ENCODE results near the gene MAN1A1.
"Not testable (repeated sequence)": the region's sequence is repeated elsewhere in the genome, so short reads cannot be mapped to it uniquely, and the experiment has no call there.

The MAN1A1 gene

DNA sequence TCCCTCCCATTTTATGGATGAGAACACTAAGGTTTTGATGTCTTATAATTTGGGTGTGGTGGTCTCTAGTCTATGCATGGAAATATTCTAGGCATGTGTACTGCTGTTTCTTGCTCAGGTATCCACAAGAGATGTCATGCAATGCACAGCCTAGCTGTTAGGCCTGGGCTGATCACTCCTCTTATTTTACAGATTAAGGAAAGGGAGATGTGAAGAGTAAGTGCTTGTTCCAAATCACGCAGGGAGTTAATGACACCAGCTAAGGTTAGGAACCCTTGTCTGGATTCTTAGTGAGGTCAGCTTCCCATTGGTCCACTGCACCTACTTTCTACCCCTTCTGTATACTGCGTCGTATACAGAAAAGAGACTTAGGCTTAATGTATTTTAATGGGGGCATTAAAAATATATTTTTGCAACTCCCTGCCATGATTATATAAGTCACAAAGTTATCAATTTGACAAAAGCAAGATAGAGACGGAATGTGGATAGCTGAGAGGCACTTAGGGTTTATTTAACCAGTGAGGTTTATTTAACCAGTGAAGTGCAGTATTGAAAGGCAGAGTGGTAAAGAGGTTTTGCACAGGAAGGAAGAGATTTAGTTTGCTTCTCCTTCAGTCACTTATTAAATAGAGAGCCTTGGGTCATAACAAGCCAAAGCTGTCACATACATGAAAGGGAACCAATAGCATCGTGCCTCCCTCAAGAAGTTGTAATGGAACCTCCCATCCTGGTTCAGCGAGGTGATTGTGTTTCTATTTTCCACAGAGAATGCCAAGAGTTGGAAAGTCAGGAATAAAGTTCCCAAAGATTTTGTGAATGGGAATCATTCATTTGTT is 176.1 kb downstream of the MAN1A1 start:
- Histone ChIP-seq H3K27ac (ENCODE audit: low read length) (no peak overlapping the region), H3K36me3 (ENCODE audit: control insufficient read depth in 1 of 2, insufficient read depth in 2 of 2, low read length in 2 of 2) (no peaks in the 10 kb centered on the region), H3K9me3 (ENCODE audit: control insufficient read depth in 1 of 2, low read length in 2 of 2) (no peaks in the 10 kb centered on the region), H3K4me3 (ENCODE audit: low read depth in 1 of 2, low read length in 2 of 2) (no peak overlapping the region), H3K4me1 (ENCODE audit: control insufficient read depth in 1 of 2, insufficient read depth in 2 of 2, low read length in 2 of 2) (peaks cover 0 to 11% of the 10 kb centered on the region in 2 donors), H3K27me3 (ENCODE audit: low read depth, low read length) (no peaks in the 10 kb centered on the region)

DNA sequence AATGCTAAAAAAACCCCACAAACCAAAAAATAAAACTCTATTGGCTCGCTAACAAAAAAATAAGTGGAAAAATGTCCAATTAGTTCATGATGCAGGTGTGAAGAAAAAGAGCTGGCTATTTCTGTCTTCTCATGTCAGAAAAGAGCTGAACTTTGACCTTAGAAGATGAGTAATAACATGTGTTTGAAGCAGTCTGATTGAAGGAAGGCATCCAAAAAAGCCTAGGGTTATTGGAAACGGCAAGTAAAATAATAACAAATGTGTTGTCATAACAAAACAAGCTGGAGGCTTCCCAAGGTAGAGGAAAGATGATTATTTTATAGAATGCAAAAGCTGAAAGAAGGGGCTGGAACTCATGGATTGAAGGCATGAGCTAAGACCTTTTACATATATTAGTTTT is 176.7 kb downstream of the MAN1A1 start:
- Histone ChIP-seq H3K4me1 (ENCODE audit: control insufficient read depth in 1 of 2, insufficient read depth in 2 of 2, low read length in 2 of 2) (peaks cover 0 to 11% of the 10 kb centered on the region in 2 donors), H3K36me3 (ENCODE audit: control insufficient read depth in 1 of 2, insufficient read depth in 2 of 2, low read length in 2 of 2) (no peaks in the 10 kb centered on the region), H3K4me3 (ENCODE audit: low read depth in 1 of 2, low read length in 2 of 2) (no peak overlapping the region), H3K27ac (ENCODE audit: low read length) (no peak overlapping the region), H3K9me3 (ENCODE audit: control insufficient read depth in 1 of 2, low read length in 2 of 2) (no peaks in the 10 kb centered on the region), H3K27me3 (ENCODE audit: low read depth, low read length) (no peaks in the 10 kb centered on the region)

DNA sequence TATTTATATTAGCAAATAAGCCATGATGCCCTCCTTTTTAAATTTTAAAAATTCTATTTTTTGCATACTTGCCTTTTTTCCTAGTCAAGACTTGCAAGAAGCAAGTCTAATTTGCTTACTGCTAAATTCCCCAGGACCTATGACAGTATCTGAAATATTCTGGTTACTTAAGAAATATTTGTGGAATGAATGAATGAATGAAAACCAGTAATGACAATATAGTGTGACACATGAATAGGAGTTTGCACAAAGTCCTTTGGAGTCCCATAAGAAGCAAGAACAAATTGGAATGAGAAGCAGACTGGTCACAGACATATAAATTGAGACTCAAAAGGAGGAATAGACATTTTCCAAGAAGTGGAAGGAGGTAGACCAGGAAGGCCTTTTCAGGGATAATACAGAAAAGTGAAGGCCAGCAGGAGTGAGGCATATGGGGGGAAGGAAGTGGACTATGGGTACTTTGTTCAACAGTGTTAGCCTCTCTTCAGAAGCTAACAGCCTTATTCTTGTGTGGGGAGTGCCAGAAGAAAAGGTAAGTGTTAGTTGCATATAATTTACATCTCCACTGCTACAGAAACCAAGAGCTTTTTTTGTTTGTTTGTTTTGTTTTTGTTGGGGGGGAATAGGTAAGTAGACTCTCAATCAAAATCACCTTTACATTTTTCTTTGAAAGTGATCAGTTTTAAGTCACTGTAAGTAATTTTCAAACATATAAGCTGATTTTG is 177.5 kb downstream of the MAN1A1 start:
- Histone ChIP-seq H3K36me3 (ENCODE audit: control insufficient read depth in 1 of 2, insufficient read depth in 2 of 2, low read length in 2 of 2) (no peaks in the 10 kb centered on the region), H3K27ac (ENCODE audit: low read length) (no peak overlapping the region), H3K27me3 (ENCODE audit: low read depth, low read length) (no peaks in the 10 kb centered on the region), H3K4me1 (ENCODE audit: control insufficient read depth in 1 of 2, insufficient read depth in 2 of 2, low read length in 2 of 2) (peaks cover 0 to 11% of the 10 kb centered on the region in 2 donors), H3K4me3 (ENCODE audit: low read depth in 1 of 2, low read length in 2 of 2) (no peak overlapping the region), H3K9me3 (ENCODE audit: control insufficient read depth in 1 of 2, low read length in 2 of 2) (no peaks in the 10 kb centered on the region)

DNA sequence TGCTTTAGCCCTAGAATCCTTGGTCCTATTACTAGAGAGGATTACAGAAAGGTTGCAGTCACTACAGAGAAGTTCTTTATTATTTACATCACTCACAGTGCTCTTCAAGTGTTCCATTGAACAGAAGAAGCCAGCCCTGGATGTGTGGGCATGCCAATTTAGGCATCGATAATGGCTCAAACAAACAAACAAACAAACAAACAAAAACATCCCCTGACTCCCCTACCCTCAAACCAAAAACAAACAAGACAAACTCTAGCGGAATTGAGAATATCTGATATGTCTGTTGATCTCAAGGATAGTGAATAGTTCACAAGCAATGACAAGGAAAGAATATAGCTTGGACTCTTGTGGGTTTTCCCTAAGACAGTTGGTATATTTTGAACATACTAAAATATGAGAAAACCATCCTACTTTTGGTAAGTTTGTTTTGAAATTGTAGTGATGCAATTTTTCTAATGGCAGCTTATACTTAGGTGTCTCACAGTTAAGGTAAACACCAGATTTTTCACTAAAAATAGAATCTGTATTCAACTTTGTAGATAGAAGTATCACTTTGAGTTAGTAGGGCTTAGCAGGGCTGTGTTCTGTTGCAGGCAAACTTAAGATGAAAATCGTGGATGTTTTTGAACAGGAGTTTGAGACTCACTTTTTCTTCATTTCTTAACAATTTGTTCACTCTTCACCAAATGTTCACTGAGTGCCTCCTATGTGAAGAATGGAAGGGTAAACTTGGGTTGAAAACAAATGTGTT is 178.3 kb downstream of the MAN1A1 start:
- H3K36me3 ChIP-seq (ENCODE audit: control insufficient read depth in 1 of 2, insufficient read depth in 2 of 2, low read length in 2 of 2) = no peaks in the 10 kb centered on the region
- H3K27ac ChIP-seq (ENCODE audit: low read length) = no peak overlapping the region
- H3K4me3 ChIP-seq (ENCODE audit: low read depth in 1 of 2, low read length in 2 of 2) = no peak overlapping the region
- H3K27me3 ChIP-seq (ENCODE audit: low read depth, low read length) = no peaks in the 10 kb centered on the region
- peaks cover 0 to 11% of the 10 kb centered on the region in 2 donors for H3K4me1 ChIP-seq (ENCODE audit: control insufficient read depth in 1 of 2, insufficient read depth in 2 of 2, low read length in 2 of 2)
- no peaks in the 10 kb centered on the region for H3K9me3 ChIP-seq (ENCODE audit: control insufficient read depth in 1 of 2, low read length in 2 of 2)

DNA sequence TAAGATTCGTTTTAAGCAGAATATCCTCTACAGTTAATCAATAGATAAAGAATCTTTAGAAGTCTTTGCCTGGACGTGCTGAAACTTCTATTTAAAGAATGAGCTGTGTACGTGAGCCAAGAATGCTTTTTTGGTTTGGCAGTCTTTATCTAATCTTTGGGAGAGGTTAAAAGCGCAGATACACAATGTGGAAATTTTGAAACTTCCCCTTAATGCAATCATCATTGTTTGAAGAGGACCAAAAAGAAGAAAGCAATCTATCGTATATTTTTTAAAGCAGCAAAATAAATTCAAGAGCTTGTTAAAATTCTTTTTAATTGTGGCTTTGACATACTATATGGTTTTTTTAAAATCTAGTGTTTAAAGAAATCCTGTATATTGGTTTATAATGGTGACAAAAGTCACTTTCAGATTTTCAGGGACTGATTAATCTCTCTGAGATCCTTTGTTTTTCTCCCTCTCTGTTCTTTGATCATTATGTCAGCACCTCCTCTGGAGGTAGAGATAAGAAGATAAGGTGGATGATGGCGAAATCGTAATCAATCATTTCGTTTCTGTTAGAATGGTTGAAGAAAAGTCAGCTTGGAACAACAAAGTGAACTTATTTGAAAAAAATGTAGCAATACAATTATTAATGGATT is 179.0 kb downstream of the MAN1A1 start:
- H3K9me3 ChIP-seq (ENCODE audit: control insufficient read depth in 1 of 2, low read length in 2 of 2) = no peaks in the 10 kb centered on the region
- H3K27ac ChIP-seq (ENCODE audit: low read length) = no peak overlapping the region
- peaks cover 0 to 11% of the 10 kb centered on the region in 2 donors for H3K4me1 ChIP-seq (ENCODE audit: control insufficient read depth in 1 of 2, insufficient read depth in 2 of 2, low read length in 2 of 2)
- H3K27me3 ChIP-seq (ENCODE audit: low read depth, low read length) = no peaks in the 10 kb centered on the region
- no peaks in the 10 kb centered on the region for H3K36me3 ChIP-seq (ENCODE audit: control insufficient read depth in 1 of 2, insufficient read depth in 2 of 2, low read length in 2 of 2)
- no peak overlapping the region for H3K4me3 ChIP-seq (ENCODE audit: low read depth in 1 of 2, low read length in 2 of 2)

DNA sequence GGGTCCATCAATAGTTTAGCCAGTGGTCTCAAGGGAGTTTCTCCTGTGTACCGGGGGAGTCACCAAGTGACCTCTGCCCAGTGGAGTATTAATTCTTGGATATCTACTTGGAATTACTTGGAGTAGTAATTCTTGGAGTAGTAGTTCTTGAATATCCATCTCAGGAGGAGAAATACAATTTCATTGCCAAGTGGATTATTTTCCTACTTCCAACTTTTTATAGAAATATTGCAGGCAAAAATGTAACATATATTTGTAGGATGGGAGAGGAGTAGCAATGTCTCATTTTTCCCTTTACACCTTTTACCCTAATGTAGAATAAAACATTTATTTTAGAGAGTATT is 179.5 kb downstream of the MAN1A1 start:
- Histone ChIP-seq H3K4me1 (ENCODE audit: control insufficient read depth in 1 of 2, insufficient read depth in 2 of 2, low read length in 2 of 2) (peaks cover 0 to 11% of the 10 kb centered on the region in 2 donors), H3K4me3 (ENCODE audit: low read depth in 1 of 2, low read length in 2 of 2) (no peak overlapping the region), H3K27me3 (ENCODE audit: low read depth, low read length) (no peaks in the 10 kb centered on the region), H3K36me3 (ENCODE audit: control insufficient read depth in 1 of 2, insufficient read depth in 2 of 2, low read length in 2 of 2) (no peaks in the 10 kb centered on the region), H3K27ac (ENCODE audit: low read length) (no peak overlapping the region), H3K9me3 (ENCODE audit: control insufficient read depth in 1 of 2, low read length in 2 of 2) (no peaks in the 10 kb centered on the region)

DNA sequence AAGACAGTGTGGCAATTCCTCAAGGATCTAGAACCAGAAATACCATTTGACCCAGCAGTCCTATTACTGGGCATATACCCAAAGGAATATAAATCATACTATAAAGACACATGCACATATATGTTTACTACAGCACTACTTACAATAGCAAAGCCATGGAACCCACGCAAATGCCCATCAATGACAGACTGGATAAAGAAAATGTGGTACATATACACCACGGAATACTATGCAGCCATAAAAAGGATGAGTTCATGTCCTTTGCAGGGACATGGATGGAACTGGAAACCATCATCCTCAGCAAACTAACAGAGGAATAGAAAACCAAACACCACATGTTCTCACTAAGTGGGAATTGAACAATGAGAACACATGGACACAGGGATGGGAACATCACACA is 180.2 kb downstream of the MAN1A1 start:
- not testable (repeated sequence) for H3K27ac ChIP-seq (ENCODE audit: low read length); H3K27me3 ChIP-seq (ENCODE audit: low read depth, low read length); H3K4me3 ChIP-seq (ENCODE audit: low read depth in 1 of 2, low read length in 2 of 2); H3K9me3 ChIP-seq (ENCODE audit: control insufficient read depth in 1 of 2, low read length in 2 of 2); H3K36me3 ChIP-seq (ENCODE audit: control insufficient read depth in 1 of 2, insufficient read depth in 2 of 2, low read length in 2 of 2)
- H3K4me1 ChIP-seq (ENCODE audit: control insufficient read depth in 1 of 2, insufficient read depth in 2 of 2, low read length in 2 of 2) = peaks cover 0 to 11% of the 10 kb centered on the region in 2 donors

DNA sequence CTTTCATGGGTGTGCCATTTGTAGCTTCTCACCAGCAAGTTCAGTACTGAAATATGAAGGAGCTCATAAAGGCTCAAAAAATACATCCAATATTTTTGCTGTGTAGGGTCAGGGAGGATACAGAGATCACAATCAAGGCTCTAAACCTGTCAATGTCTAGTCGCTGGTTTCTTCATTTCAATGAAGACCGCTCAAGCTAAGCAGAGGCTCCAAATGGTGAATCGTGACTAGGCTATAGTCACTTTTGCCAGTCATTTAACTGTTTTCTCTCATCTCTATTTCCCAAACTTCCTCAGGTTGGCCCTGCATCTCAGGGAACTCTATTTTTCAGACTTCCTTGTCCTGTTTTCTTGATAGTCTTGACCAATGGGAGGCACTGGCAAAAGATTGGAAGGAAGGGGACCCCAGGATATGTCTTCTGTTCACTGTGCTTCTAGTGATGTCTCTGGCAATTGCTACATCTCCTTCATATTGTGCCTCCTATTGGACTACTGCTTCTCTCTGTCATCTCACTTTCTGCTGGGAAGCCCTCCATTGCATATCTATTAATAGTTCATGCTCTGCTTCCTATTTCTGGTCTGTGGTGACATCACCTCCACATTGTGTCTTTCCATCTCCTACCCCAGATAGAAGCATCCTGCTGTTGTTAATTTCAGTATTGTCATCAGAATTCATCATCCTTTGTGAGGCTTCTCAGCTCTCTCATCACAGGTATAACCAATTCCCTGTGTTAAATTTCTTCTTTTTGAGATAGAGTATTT is 183.4 kb downstream of the MAN1A1 start:
- Histone ChIP-seq H3K4me3 (ENCODE audit: low read depth in 1 of 2, low read length in 2 of 2) (no peak overlapping the region), H3K4me1 (ENCODE audit: control insufficient read depth in 1 of 2, insufficient read depth in 2 of 2, low read length in 2 of 2) (no peaks in the 10 kb centered on the region), H3K9me3 (ENCODE audit: control insufficient read depth in 1 of 2, low read length in 2 of 2) (no peaks in the 10 kb centered on the region), H3K36me3 (ENCODE audit: control insufficient read depth in 1 of 2, insufficient read depth in 2 of 2, low read length in 2 of 2) (no peaks in the 10 kb centered on the region), H3K27me3 (ENCODE audit: low read depth, low read length) (no peaks in the 10 kb centered on the region), H3K27ac (ENCODE audit: low read length) (no peak overlapping the region)

DNA sequence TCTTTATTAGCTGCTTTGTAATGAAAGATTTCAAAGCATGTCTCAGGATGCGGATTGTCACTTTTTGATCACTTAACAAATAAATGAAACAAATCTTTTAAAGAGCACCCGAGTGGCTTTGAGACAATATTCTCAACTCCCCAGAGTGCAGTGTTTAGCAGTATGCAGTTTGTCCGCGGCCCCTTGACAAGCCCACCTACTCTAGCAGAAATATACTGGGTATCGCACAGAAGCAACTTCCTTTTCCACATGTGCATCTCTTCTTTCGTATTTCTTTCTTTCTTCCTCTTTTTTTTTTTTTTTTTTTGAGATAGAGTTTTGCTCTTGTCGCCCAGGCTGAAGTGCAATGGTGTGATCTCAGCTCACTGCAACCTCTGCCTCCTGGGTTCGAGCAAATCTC is 186.6 kb downstream of the MAN1A1 start:
- no peaks in the 10 kb centered on the region for H3K36me3 ChIP-seq (ENCODE audit: control insufficient read depth in 1 of 2, insufficient read depth in 2 of 2, low read length in 2 of 2)
- no peaks in the 10 kb centered on the region for H3K9me3 ChIP-seq (ENCODE audit: control insufficient read depth in 1 of 2, low read length in 2 of 2)
- no peak overlapping the region for H3K4me3 ChIP-seq (ENCODE audit: low read depth in 1 of 2, low read length in 2 of 2)
- no peaks in the 10 kb centered on the region for H3K4me1 ChIP-seq (ENCODE audit: control insufficient read depth in 1 of 2, insufficient read depth in 2 of 2, low read length in 2 of 2)
- H3K27me3 ChIP-seq (ENCODE audit: low read depth, low read length) = no peaks in the 10 kb centered on the region
- H3K27ac ChIP-seq (ENCODE audit: low read length) = no peak overlapping the region

DNA sequence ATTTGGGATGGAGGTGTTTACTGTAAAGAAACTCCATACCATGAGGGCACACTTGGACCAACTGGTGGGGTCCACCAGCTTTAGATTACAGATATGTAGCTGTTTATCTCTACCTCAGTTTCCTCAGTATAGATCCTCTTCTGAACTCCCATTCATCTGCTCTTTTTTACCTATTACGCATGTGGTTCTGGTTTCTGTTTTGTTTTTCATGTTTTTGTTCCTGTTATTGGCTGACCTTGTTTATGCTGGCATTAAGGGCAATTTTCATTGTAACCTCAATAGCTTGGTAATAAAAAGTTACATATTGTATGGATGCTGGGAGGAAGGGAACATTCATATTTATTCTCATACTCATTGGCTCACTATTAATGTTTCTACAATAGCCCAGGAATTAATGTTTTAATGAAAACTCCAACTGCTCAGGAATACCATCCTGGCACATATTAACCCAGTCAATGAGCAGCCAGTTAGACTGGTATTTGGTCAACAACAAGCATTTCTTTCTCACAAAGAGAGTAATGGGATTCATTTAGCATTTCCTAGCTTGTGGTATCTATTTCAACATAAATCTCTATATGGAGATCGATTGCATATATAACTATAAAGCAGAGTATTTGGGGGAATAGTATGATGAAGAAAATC is 187.3 kb downstream of the MAN1A1 start:
- no peak overlapping the region for H3K27ac ChIP-seq (ENCODE audit: low read length)
- H3K4me1 ChIP-seq (ENCODE audit: control insufficient read depth in 1 of 2, insufficient read depth in 2 of 2, low read length in 2 of 2) = no peaks in the 10 kb centered on the region
- H3K27me3 ChIP-seq (ENCODE audit: low read depth, low read length) = no peaks in the 10 kb centered on the region
- H3K4me3 ChIP-seq (ENCODE audit: low read depth in 1 of 2, low read length in 2 of 2) = no peak overlapping the region
- no peaks in the 10 kb centered on the region for H3K36me3 ChIP-seq (ENCODE audit: control insufficient read depth in 1 of 2, insufficient read depth in 2 of 2, low read length in 2 of 2)
- H3K9me3 ChIP-seq (ENCODE audit: control insufficient read depth in 1 of 2, low read length in 2 of 2) = no peaks in the 10 kb centered on the region
